NK-92 (cell line): ENCODE data around the gene FGF18.

Experiments used
- DNase-seq: peaks from one replicate; lab custom pipeline; 2025; ENCODE audit not compliant: unreplicated experiment; lab: John Stamatoyannopoulos, UW

The FGF18 gene

GRCh38 chr5:171422495-171422894 is 3.0 kb downstream of the FGF18 start:
- no peak for DNase-seq

GRCh38 chr5:171422902-171423663 is 3.6 kb downstream of the FGF18 start:
- DNase-seq, result no peak

- DNase-seq, result no peak
Measured at GRCh38 chr5:171424726-171425125, 5.3 kb downstream of the FGF18 start.

- no peak for DNase-seq
Measured at GRCh38 chr5:171425596-171426244, 6.3 kb downstream of the FGF18 start.

- no peak for DNase-seq
Measured at GRCh38 chr5:171426266-171426665, 6.8 kb downstream of the FGF18 start.

GRCh38 chr5:171426680-171427079 is 7.2 kb downstream of the FGF18 start:
- DNase-seq, result no peak

GRCh38 chr5:171427318-171428167 is 8.1 kb downstream of the FGF18 start:
- DNase-seq, result no peak

- no peak for DNase-seq
Measured at GRCh38 chr5:171428168-171428696, 8.8 kb downstream of the FGF18 start.

- DNase-seq, result no peak
Measured at GRCh38 chr5:171428809-171429542, 9.5 kb downstream of the FGF18 start.

- DNase-seq, result no peak
Measured at GRCh38 chr5:171429543-171429910, 10.1 kb downstream of the FGF18 start.

GRCh38 chr5:171431251-171431777 is 11.9 kb downstream of the FGF18 start:
- no peak for DNase-seq

- DNase-seq, result no peak
Measured at GRCh38 chr5:171432076-171432475, 12.6 kb downstream of the FGF18 start.

- no peak for DNase-seq
Measured at GRCh38 chr5:171432583-171433351, 13.3 kb downstream of the FGF18 start.

GRCh38 chr5:171433352-171433698 is 13.9 kb downstream of the FGF18 start:
- DNase-seq, result no peak

GRCh38 chr5:171433982-171434676 is 14.7 kb downstream of the FGF18 start:
- DNase-seq, result no peak

GRCh38 chr5:171434874-171435273 is 15.4 kb downstream of the FGF18 start:
- no peak for DNase-seq

GRCh38 chr5:171435908-171436307 is 16.5 kb downstream of the FGF18 start:
- DNase-seq, result no peak

GRCh38 chr5:171436804-171437285 is 17.4 kb downstream of the FGF18 start:
- no peak for DNase-seq

- DNase-seq, result no peak
Measured at GRCh38 chr5:171437286-171437821, 17.9 kb downstream of the FGF18 start.
